DMS 273 (cell line): ENCODE results near the gene SLC25A2.
"Not testable (repeated sequence)": the region's sequence is repeated elsewhere in the genome, so short reads cannot be mapped to it uniquely, and the experiment has no call there.

Source experiments
- DNase-seq: peaks from one replicate; lab custom pipeline; 2025; ENCODE audit not compliant: unreplicated experiment; lab: John Stamatoyannopoulos, UW

The SLC25A2 gene

GRCh38 chr5:141303756-141304155, at the start of gene SLC25A2:
TSS of gene SLC25A2 (minus strand) at chr5:141304049. CDS start at chr5:141303865, 184 bp downstream.
- no peak for DNase-seq

DNA sequence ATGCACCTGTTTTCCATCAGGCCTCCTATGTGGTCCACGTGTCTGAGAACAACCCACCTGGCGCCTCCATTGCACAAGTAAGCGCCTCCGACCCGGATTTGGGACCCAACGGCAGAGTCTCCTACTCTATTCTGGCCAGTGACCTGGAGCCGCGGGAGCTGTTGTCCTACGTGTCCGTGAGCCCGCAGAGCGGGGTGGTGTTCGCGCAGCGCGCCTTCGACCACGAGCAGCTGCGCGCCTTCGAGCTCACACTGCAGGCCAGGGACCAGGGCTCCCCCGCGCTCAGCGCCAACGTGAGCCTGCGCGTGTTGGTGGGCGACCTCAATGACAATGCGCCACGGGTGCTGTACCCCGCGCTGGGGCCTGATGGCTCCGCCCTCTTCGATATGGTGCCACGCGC, 47.7 kb upstream of the SLC25A2 start:
- DNase-seq: no peak

DNA sequence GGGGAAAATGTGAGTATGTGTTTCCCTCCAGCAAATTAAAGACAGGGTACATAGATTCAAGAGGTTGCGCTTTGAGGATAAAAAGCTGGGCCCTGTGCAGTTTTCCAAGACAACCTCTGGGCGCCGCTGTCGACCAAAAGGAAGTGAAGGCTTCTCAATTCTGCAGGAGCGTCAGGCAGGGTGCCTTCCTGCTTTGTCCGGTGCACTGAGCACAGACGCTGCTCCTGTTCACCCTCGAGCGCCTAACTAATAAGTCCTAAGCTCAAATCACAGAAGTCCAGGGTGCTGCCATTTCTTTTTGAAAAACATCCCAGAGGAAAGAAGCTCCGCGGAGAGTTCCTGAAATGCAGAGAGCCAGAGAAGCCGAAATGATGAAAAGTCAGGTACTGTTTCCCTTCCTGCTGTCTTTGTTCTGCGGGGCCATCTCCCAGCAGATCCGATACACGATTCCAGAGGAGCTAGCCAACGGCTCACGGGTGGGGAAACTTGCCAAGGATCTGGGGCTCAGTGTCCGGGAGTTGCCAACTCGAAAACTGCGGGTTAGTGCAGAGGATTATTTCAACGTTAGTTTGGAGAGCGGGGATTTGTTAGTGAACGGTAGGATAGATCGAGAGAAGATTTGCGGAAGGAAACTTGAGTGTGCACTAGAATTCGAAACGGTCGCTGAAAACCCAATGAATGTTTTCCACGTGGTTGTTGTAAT, 46.2 kb upstream of the SLC25A2 start, which contains the start of gene PCDHGB1:
Gene PCDHGB1, plus strand, starts transcription at position 183 of the 703 bp plus-strand sequence. Its CDS starts 162 bp downstream, at position 345.
- DNase-seq: peak; percentile 88

GRCh38 chr5:141346017-141346416, 42.2 kb upstream of the SLC25A2 start:
- DNase-seq: not testable (repeated sequence)

DNA sequence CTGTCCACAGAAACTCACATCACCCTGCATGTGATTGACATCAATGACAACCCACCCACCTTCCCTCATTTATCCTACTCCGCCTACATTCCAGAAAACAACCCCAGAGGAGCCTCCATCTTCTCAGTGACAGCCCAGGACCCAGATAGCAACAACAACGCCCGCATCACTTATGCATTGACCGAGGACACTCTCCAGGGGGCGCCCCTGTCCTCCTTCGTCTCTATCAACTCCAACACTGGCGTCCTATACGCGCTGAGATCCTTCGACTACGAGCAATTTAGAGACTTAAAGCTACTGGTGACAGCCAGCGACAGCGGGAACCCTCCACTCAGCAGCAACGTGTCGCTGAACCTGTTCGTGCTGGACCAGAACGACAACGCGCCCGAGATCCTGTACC, 41.5 kb upstream of the SLC25A2 start:
- no peak for DNase-seq

DNA sequence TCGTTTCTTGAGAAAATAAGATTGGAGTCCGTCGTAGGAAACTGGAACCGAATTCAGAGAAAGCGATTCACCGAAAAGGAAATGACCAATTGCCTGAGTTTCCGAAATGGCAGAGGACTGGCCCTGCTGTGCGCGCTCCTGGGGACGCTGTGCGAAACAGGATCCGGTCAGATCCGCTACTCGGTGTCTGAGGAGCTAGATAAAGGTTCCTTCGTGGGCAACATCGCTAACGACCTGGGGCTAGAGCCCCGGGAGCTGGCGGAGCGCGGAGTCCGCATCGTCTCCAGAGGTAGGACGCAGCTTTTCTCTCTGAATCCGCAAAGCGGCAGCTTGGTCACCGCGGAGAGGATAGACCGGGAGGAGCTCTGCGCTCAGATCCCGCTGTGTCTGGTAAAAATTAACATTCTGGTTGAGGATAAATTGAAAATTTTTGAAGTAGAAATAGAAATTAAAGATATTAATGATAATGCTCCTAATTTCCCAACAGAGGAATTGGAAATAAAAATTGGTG, 40.2 kb upstream of the SLC25A2 start:
- DNase-seq: no peak

DNA sequence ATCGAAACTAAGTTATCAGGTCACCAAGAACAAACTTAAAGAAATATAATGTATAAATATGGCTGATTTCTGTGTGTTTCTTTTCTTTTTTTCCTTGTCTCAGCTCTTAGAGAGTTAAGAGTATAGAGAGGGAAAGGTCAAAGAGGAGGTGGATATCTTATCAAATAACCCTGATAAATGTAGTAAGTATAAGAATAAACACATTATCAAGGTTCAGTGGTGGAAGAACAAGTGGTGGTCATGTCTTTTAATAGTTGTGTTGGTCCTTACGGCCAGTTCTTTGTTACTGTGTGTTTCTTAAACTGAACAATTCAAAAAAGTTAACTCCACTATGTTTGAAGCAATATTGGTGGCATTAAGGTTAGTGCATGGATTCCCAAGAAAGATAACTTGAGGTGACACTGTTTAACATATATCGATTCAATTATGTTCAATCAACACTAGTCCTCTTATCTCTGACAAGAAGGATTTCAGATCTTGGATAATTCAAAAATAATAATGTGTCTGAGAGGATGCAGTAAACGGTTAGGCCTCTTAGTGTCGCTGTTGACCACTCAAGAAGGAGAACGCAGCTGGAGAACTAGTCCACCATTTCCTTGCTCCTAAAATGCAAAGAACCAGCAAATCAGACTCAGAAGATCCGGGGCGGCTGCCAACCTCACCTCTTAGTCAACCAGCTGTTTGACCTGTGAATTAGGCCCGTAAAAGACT, 39.5 kb upstream of the SLC25A2 start, which contains the start of gene PCDHGA3:
Gene PCDHGA3, plus strand, starts transcription at position 588 of the 711 bp plus-strand sequence. CDS start 205 bp downstream, outside the sequence.
- DNase-seq: peak; percentile 9

DNA sequence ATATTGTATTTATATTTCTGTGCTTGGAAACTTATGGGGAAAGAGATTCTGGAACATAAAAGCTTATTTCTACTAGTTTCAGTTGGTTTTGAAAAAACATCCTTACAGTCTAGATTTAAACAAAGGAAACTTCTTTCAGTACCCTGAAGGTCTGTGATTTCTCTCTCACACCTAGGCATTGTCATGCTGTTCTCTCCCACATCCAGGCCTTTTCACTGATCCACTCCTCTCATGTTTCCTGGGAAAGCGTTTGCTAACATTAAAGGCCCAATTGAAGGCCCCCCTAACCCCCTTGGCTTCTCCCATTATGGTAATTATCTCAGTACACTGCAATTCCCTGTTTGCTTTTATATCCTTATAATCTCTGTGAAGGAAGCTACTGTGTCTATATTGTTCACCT, 38.9 kb upstream of the SLC25A2 start:
- no peak for DNase-seq

GRCh38 chr5:141340781-141341354, 37.0 kb upstream of the SLC25A2 start:
- not testable (repeated sequence) for DNase-seq

DNA sequence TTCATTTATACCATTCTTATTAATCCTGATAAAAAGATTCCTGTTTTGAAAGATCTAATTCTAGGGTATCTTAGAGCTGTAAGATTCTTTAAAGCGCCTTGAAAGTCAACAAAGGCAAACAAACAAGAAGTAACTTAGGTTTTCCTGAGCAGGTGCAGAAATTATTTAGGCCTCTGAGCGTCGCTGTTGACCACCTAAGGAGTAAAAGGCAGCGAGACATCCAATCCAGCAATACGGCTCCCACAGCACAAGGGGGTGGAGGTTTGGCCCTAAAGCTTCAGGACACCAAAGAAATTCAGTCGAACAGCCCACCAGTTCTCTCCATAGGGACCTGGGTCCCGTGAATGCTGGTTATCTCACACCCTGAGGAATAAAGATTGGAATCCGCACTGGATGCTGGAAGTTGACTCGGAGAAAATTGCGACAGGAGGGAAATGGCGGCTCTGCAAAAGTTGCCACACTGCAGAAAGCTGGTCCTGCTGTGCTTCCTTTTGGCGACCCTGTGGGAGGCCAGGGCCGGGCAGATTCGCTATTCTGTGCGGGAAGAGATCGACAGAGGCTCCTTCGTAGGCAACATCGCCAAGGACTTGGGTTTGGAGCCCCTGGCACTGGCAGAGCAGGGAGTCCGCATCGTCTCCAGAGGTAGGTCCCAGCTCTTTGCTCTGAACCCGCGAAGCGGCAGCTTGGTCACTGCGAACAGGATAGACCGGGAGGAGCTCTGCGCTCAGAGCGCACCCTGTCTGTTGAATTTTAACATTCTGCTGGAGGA, 34.9 kb upstream of the SLC25A2 start, which contains the start of gene PCDHGA2:
Gene PCDHGA2, plus strand, starts transcription at position 223 of the 769 bp plus-strand sequence.
- DNase-seq: peak; percentile 38

DNA sequence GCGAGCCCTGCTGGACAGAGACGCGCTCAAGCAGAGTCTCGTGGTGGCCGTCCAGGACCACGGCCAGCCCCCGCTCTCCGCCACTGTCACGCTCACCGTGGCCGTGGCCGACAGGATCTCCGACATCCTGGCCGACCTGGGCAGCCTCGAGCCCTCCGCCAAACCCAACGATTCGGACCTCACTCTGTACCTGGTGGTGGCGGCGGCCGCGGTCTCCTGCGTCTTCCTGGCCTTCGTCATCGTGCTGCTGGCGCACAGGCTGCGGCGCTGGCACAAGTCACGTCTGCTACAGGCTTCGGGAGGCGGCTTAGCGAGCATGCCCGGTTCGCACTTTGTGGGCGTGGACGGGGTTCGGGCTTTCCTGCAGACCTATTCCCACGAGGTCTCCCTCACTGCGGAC, 28.7 kb upstream of the SLC25A2 start:
- DNase-seq: not testable (repeated sequence)

GRCh38 chr5:141330299-141331080, 26.6 kb upstream of the SLC25A2 start, which contains the start of gene PCDHGA1:
TSS of gene PCDHGA1 (plus strand) at chr5:141330514.
- DNase-seq: peak; percentile 51

- DNase-seq: no peak
Measured at GRCh38 chr5:141328231-141328630, 24.4 kb upstream of the SLC25A2 start.

DNA sequence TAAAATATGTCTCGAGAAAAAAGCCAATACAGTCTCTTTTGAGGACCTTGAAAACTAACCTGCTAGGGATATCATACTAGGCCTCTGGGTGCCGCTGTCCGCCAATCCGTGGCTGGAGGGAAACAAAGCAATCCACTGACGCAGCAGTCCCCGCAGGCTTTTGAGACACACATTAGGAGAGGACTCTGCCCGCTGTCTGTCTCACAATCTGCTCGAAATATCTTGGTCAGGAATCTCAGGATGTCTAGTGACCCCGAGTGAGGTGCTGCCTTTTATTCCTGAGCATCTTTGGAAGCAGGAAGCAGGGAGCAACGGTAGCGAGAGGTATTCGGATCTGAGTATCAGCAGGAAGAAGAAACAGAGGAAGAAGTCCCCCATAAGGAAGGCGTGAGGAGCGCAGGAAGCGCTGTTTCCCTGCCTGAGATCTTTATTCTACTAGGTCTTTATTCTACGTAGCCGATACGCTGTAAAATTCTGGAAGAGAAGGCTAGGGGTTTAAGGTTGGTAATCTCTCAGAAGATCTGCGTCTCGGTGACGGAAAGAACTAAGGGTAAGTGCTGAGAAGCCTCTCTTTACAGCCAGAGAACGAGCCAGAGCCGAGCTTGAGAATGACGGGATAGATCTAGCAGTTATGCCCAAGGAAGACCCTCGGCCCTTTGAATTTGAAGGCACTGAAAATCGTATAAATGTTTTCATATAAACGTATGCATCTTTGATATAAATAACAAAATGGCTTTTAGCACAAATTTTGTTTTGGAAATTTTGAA, 22.4 kb upstream of the SLC25A2 start:
- DNase-seq: no peak

GRCh38 chr5:141322261-141322660, 18.4 kb upstream of the SLC25A2 start:
- DNase-seq: no peak

- DNase-seq: peak; percentile 97
Measured at GRCh38 chr5:141320225-141321169, 16.6 kb upstream of the SLC25A2 start, which contains the start of gene TAF7. TSS of gene TAF7 (minus strand) at chr5:141320784. CDS start at chr5:141320044, 740 bp downstream.

GRCh38 chr5:141319699-141320098, 15.8 kb upstream of the SLC25A2 start:
- no peak for DNase-seq

- DNase-seq: no peak
Measured at GRCh38 chr5:141319202-141319601, 15.4 kb upstream of the SLC25A2 start.
